ENCODE data around the gene NCOA3. TPM values are rescaled to one million over a fixed set of nuclear protein-coding genes. Genes with fewer than 3 reads are reported as not detected.

Gene NCOA3
- total RNA-seq, 4 donors from 2014 or later, result 41.6 to 74.7 (median 55.8) TPM

DNA sequence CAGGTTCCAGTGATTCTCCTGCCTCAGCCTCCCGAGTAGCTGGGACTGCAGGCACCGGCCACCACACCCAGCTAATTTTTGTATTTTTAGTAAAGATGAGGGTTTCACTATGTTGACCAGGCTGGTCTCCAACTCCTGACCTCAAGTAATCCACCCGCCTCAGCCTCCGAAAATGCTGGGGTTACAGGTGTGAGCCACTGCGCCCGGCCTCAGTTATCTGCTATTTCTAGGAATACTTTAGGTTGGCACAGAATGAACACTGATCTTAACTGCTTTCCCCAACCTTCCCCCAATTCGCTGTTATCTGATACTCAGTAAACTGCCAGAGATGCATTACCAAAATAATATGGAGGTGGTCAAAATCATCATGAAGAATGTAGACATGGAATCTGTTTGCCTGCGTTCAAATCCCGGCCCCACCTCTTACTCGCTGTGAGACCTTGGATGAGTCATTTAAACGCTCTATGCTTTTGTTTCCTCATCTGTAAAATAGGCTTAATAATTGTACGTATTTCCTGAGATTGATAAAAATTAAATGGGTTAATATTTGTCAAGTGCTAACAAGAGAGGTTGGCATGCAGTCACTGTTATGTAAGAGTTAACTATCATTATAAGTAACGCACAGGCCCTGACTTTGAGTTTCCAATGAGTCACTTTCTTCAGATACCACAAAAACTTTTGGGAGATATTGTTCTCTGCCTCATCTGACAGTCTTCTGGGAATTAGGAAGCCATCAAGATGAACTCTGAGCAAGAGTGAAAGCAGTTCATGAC is 44.5 kb upstream of the NCOA3 start:
- no peak for TF ChIP-seq CTCF (IDR thresholded peaks at IDR 0.05; ENCODE audit: low read depth)

- no peak for TF ChIP-seq CTCF (IDR thresholded peaks at IDR 0.05; ENCODE audit: low read depth)
Observed at GRCh38 chr20:47459344-47460073, 42.2 kb upstream of the NCOA3 start.

DNA sequence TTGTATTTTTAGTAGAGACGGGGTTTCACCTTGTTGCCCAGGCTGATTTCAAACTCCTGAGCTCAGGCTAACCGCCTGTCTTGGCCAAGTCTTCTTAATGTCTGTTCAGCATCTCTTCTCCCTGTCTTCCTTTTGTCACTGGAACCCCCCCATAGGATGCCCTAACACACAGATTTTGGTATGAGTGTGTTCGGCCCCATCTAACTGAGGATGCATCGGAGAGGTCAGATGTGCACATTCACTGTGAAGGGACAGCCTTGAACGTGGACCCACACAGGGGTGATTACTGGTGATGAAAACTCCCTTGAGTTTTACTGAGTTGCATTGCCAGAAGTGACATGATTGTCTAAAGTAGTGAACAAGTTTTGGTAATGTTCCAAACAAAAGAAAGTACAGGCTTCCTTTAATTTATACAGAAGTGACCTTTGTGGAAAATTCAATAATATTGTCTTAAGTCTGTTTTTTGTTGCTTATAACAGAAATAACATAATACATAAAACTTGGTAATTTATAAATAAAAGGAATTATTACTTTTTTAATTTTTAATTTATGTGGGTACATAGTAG is 40.5 kb upstream of the NCOA3 start:
- TF ChIP-seq CTCF (IDR thresholded peaks at IDR 0.05; ENCODE audit: low read depth), result no peak

GRCh38 chr20:47464380-47465101 is 37.1 kb upstream of the NCOA3 start:
- peak; percentile 62 for TF ChIP-seq CTCF (IDR thresholded peaks at IDR 0.05; ENCODE audit: low read depth)

- TF ChIP-seq CTCF (IDR thresholded peaks at IDR 0.05; ENCODE audit: low read depth), result no peak
Observed at GRCh38 chr20:47465335-47466090, 36.2 kb upstream of the NCOA3 start.

DNA sequence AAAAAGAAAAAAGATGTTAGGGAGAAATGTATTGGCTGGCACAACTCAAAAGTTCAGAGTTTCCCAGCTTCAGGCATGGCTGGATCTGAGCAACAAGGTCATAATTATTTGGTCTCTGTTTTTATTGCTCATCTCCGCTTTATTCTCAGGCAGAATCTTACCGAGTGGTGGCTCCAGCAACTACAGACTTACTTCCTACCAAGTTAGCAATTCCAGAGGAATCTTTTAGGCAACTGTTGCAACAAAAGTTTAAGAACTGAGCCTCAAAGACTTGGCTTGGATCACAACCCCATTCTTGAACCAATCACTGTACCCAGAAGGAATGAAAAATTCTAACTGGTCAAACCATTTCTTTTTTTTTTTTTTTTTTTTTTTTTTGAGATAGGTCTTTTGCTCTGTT is 35.5 kb upstream of the NCOA3 start:
- no peak for TF ChIP-seq CTCF (IDR thresholded peaks at IDR 0.05; ENCODE audit: low read depth)
